Stimulated activated CD4-positive, alpha-beta T cell treated with anti-CD3 and anti-CD28 coated beads, Interleukin-2, amount 100 ng/mL, for 48 hours (primary cell): Measurements from ENCODE around the gene WNT7A.

Experiments
- DNase-seq, 2 donors: peaks; one replicate each; pipeline ENCODE4 v3.0.0-alpha.2; 2020

The WNT7A gene

GRCh38 chr3:13884851-13885703 is 5.2 kb upstream of the WNT7A start:
- DNase-seq = peak; percentile 63 to 68

- no peak for DNase-seq
Observed at GRCh38 chr3:13883681-13884080, 3.8 kb upstream of the WNT7A start.

- DNase-seq = no peak
Observed at GRCh38 chr3:13882876-13883275, 3.0 kb upstream of the WNT7A start.

- no peak for DNase-seq
Observed at GRCh38 chr3:13881536-13882410, 1.9 kb upstream of the WNT7A start.

GRCh38 chr3:13880811-13881156 is 913 bp upstream of the WNT7A start:
- DNase-seq = no peak

- peak in 1 of 2 donors; percentile 12 for DNase-seq
Observed at GRCh38 chr3:13879102-13879945, 547 bp downstream of the WNT7A start.

- DNase-seq = no peak
Observed at GRCh38 chr3:13878281-13879101, 1.4 kb downstream of the WNT7A start.

- no peak for DNase-seq
Observed at GRCh38 chr3:13877911-13878280, 2.0 kb downstream of the WNT7A start.

GRCh38 chr3:13876451-13877100 is 3.3 kb downstream of the WNT7A start:
- DNase-seq = no peak

GRCh38 chr3:13874891-13875290 is 5.0 kb downstream of the WNT7A start:
- DNase-seq = no peak

GRCh38 chr3:13873818-13874217 is 6.1 kb downstream of the WNT7A start:
- DNase-seq = no peak

GRCh38 chr3:13872451-13872850 is 7.4 kb downstream of the WNT7A start:
- DNase-seq = no peak

GRCh38 chr3:13871791-13872190 is 8.1 kb downstream of the WNT7A start:
- no peak for DNase-seq

GRCh38 chr3:13870902-13871301 is 9.0 kb downstream of the WNT7A start:
- DNase-seq = no peak

GRCh38 chr3:13869761-13870343 is 10.0 kb downstream of the WNT7A start:
- no peak for DNase-seq

GRCh38 chr3:13868844-13869724 is 10.8 kb downstream of the WNT7A start:
- DNase-seq = no peak

- no peak for DNase-seq
Observed at GRCh38 chr3:13867732-13868131, 12.1 kb downstream of the WNT7A start.

- peak; percentile 29 to 46 for DNase-seq
Observed at GRCh38 chr3:13866041-13866965, 13.6 kb downstream of the WNT7A start.

- DNase-seq = no peak
Observed at GRCh38 chr3:13865581-13865980, 14.3 kb downstream of the WNT7A start.
